HG03139 (cell line): ENCODE measurements around the gene TDRD9.
"Not testable (repeated sequence)": the region's sequence is repeated elsewhere in the genome, so short reads cannot be mapped to it uniquely, and the experiment has no call there.

ENCODE experiments used
- ATAC-seq: cut with Tn5 transposase; IDR thresholded peaks from one replicate; pipeline ENCODE4 v1.9.1; 2021; ENCODE audit not compliant: unreplicated experiment

TDRD9 gene

DNA sequence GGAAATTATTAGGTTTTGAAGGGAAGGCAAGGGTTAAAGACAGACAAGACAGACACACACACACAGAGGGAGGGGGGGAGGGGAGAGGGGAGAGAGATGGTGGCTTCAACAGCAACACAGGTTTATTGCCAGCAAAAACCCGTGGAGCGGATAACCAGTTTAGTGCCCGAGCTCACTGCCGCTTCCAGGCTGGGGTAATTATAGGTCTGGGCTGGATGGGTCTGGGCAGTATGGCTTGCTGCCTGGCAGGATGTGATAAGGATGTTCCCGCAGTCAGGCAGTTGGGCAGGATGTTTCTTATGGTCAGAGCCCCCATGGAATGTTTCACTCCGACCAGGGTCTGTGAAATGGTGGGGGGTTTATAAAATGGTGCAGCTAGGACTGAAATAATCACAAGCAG, 4.4 kb upstream of the TDRD9 start:
- ATAC-seq = no peak

DNA sequence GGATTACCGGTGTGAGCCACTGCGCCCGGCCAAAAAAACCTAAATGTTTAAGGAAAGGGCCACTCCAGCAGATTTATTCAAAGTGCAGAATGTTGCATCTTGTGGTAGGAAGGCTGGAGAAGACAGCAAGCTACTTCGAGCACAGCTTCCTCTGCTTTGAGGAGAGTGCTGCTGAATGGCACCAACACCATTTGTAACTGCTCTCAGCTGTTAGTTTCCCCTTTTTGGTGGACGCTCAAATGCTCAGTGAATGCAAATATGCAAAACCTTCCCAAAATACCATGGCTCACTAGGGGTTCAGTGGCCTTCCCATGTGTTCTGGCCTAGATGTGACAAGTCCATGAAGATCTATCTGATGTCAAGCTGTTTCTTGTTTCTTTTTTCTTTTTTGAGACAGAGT, 2.9 kb upstream of the TDRD9 start:
- ATAC-seq = no peak

GRCh38 chr14:103927566-103927965, 690 bp upstream of the TDRD9 start:
- no peak for ATAC-seq

GRCh38 chr14:103930051-103930604, 1.9 kb downstream of the TDRD9 start:
- ATAC-seq = no peak

DNA sequence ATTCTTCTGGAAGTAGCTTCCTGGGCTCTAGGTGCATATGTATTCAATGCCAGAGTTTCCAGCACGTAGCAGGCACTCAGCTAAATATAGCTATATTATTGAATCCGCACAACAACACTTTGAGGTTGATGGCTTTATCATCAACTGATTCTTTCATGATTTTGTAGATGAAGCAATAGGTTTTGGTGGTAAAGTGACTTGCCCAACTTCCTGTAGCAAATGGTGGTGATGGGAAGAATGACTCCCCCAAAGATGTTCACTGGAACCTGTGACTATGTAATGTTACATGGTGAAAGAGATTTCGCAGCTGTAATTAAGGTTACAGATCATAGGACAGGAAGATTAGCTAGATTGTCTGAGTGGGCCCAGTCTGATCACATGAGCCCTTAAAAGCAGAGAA, 3.2 kb downstream of the TDRD9 start:
- ATAC-seq = no peak

DNA sequence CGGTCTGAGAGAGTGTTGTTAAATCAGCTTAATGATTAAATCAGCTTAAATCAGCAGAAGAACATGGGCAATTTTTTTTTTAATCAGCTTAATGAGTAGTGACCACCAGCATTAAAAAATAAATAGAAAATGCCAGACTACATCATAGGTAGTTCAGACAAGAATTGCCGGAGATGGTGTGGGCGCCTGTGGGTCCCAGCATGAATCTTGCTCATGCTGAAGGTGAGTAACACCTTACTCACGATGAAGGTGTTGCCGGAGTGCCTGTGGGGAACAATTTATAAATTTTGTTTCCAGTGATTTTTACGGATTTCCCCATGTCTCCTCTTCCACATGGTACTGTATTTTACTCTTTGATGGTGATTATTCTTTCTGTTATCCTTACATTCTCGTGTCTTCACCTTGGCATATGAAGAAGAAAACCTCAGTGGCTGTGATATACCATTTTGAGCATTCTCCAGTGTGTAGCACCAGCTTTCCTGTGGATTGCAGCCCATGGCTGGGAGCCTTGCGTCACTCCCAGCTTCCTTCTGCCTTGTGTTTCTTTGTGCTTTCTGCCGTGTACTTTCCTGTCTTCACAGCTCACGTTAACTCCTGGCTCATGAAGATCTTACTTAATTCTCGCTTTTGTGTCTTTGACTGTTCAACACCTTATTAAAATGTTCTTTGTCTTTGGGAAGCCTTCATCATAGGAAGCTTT, 4.7 kb downstream of the TDRD9 start:
- no peak for ATAC-seq

DNA sequence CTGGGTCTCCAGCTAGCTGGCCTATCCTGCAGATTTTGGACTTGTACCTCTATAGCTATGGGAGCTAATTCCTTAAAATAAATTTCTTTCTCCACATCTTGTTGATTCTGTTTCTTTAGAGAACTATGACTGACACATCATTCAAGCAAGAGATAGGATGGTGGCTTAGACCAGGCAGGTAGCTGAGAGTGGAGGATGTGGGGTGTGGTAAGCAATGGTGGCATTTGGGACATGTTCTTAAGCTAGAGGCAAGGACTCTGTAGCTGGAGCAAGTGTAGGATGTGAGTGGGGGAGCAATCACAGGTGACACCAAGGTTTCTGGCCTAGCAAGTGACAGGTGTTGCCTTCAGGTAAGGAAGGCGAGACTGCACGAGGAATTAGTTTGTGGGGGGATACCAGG, 6.8 kb downstream of the TDRD9 start:
- ATAC-seq = no peak

DNA sequence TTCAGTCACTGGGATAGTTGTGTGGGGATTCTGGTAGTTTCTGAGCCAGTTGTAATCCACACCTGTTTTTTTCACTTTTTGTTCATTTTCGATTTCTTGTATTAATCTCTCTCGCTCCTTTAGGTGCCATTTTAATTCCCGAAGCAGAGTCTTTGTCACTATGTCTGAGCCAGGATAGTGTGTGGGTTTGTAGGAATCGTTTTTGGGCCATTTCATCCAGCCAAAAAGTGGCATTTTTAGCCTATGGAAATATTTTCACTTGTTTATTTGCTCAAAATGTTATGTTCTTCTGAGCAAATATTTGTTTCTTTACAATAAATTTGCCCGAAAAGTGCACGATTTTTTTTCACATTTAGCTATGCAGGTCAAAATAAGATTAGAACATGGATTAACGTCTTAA, 13.2 kb downstream of the TDRD9 start:
- no peak for ATAC-seq

GRCh38 chr14:103941973-103942736, 13.9 kb downstream of the TDRD9 start, which contains the start of gene RD3L:
TSS of gene RD3L (minus strand) at chr14:103942529. CDS start at chr14:103941695, 834 bp downstream.
- no peak for ATAC-seq

GRCh38 chr14:103943673-103944072, 15.4 kb downstream of the TDRD9 start:
- no peak for ATAC-seq

DNA sequence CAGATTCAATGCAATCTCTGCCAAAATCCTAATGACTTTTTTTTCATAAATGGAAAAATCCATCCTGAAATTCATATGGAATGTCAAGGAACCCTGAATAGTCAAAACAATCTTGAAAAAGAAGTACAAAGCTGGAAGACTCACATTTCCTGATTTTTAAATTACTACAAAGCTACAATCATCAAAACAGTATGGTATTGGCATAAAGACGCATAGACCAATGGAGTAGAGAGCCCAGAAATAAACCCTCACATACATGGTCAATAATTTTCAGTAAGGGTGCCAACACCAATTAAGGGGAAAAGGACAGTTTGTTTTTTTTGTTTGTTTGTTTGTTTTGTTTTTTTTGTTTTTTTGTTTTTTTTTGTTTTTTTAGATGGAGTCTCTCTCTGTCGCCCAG, 18.7 kb downstream of the TDRD9 start:
- ATAC-seq = no peak

GRCh38 chr14:103948442-103948841, 20.2 kb downstream of the TDRD9 start:
- no peak for ATAC-seq

DNA sequence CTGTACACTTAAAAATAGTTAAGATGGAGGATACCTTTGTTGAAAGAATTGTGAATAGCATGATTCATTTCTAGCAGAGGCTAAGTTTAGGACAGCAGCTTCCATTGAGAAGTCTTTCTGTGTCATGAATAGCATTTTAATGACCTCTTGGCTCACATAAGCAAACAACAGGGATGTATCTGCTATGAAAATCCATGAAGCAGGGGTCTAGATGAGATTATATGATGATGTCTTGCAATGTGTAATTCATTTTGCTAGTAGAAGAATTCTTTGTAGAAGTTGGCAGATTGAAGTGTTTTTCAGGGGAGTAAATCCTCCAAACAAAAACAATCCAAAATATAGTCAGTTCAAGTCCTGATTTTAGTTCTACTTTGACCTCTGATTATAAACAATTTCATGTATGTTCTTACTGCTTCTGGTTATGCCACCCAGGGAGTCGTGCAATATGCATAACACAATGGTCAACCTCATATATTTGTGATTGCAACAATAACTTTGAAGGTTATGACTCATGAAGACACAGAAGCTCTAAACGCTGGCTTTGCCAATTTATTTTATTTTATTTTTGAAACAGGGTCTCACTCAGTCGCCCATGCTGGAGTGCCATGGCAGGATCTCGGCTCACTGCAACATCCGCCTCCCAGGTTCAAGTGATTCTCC, 21.0 kb downstream of the TDRD9 start:
- ATAC-seq = no peak

- no peak for ATAC-seq
Measured at GRCh38 chr14:103960457-103961055, 32.3 kb downstream of the TDRD9 start.

DNA sequence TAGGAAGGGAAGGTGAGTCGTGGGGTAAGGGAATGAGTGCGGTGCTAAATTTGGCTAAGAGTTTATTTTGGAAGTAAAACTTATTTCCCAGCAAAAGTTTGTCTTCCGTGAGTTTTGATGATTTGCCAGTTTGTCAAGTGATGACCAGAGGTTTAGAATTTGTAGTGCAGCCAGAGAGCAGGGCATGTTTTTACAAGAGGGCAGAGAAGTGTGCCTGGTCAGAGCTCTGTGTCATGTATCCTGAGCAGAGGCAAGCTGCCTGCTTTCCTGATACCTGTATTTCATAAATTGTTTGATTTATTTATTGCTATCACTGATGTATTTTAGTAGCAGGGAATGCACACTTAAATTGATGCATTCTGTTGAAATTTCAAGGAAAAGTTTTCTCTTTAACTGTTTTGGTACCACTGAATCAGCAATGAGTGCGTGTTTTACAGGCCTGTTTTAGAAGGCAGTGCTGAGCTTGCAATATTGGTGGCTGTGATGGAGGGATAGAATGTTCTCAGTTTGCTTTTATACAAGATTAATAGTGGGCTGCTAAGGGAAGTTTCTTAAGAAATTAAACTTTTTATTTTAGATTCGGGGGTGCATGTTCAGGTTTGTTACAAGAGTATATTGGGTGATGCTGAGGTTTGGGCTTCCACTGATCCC, 33.8 kb downstream of the TDRD9 start:
- no peak for ATAC-seq

- ATAC-seq = no peak
Measured at GRCh38 chr14:103966631-103967030, 38.4 kb downstream of the TDRD9 start.

DNA sequence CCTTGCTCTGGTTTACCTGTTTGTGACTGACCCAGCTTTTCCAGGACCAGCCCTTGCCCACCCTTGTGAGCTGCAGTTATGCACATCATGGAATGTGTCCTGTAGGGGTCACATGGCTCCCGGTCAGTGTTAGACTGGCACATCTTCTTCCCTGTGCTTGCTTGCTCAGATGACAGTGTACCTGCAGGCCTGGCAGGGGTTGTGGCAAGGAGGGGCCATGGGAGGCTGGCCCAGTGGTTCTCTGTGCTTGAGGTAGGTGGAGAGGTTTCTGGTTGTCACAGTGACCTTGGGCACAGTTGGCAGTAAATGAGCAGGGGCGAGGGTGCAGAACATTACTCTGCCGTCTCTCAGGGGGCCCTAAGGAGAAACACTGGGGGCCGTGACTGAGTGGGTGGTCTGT, 41.7 kb downstream of the TDRD9 start:
- no peak for ATAC-seq

DNA sequence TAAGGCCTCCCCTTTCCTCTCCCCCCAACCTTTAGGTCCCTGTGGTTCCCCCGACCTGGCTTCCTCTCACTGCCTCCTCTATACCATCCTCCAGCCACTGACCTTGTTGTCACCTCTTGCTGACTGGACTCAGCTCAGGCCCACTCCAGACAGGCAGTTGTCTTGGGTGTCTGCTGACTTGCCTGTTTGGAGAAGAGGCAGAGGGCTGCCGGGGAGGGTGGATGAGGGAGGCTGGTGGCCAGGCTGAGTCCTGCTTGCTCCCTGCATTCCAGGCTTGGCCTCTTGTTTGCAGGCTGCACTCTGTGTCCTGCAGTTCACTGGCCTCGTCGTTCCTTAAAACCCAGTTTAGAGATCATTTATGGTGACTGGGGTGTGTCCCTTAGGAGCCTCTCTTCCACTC, 45.1 kb downstream of the TDRD9 start:
- ATAC-seq = no peak

- ATAC-seq = no peak
Measured at GRCh38 chr14:103974575-103974974, 46.3 kb downstream of the TDRD9 start.

DNA sequence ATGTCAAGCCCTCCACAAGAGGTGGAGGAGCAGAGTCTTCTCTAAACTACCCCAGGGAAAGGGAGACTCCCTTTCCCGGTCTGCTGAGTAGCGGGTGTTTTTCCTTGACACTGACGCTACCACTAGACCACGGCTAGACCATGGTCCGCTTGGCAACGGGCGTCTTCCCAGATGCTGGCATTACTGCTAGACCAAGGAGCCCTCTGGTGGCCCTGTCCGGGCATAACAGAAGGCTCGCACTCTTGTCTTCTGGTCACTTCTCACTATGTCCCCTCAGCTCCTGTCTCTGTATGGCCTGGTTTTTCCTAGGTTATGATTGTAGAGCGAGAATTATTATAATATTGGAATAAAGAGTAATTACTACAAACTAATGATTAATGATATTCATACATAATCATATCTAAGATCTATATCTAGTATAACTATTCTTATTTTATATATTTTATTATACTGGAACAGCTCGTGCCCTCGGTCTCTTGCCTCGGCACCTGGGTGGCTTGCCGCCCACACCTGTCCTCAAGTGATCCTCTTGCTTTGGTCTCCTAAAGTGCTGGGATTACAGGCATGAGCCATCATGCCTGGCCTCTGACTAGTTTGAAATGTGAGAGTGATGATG, 52.5 kb downstream of the TDRD9 start:
- ATAC-seq = not testable (repeated sequence)
